Activated CD4-positive, alpha-beta T cell treated with anti-CD3 and anti-CD28 coated beads, Interleukin-2, amount 10 ng/mL, durations not matched to agents 7 days and 5 days (primary cell): Measurements from ENCODE around the gene CTDSPL. TPM values are rescaled to one million over a fixed set of nuclear protein-coding genes. Genes with fewer than 3 reads are reported as not detected.
"Not testable (repeated sequence)": the region's sequence is repeated elsewhere in the genome, so short reads cannot be mapped to it uniquely, and the experiment has no call there.

Experiments
- CTCF ChIA-PET: fragments of 350-600 bp; sonication (Branson Sonifier 250); formaldehyde crosslinking; loops from one replicate; lab custom pipeline; 2021; ENCODE audit warnings: antibody characterized with exemption; lab: Charles Lee
- POLR2A ChIA-PET: fragments of 350-600 bp; sonication (Branson Sonifier 250); formaldehyde crosslinking; loops from one replicate; lab custom pipeline; 2021; ENCODE audit warnings: antibody characterized with exemption; lab: Charles Lee
- DNase-seq: peaks from one replicate; pipeline ENCODE4 v3.0.0-alpha.2; 2020
- H3K27ac Mint-ChIP-seq: one replicate; pipeline ENCODE4 v1.8.0; 2021; ENCODE audit warnings: mild to moderate bottlenecking, moderate library complexity, mixed read lengths
- H3K27me3 Mint-ChIP-seq: one replicate; pipeline ENCODE4 v1.8.0; 2021; ENCODE audit warnings: mixed read lengths
- H3K36me3 Mint-ChIP-seq: one replicate; pipeline ENCODE4 v1.8.0; 2021; ENCODE audit warnings: low read depth, mixed read lengths
- H3K4me1 Mint-ChIP-seq: one replicate; pipeline ENCODE4 v1.8.0; 2021; ENCODE audit warnings: mixed read lengths
- H3K4me3 Mint-ChIP-seq: one replicate; pipeline ENCODE4 v1.8.0; 2021; ENCODE audit warnings: mild to moderate bottlenecking, moderate library complexity, mixed read lengths
- H3K9me3 Mint-ChIP-seq: one replicate; pipeline ENCODE4 v1.8.0; 2021; ENCODE audit warnings: mixed read lengths
- total RNA-seq, 2 experiments: library from RNA; stranded (reverse); gene quantifications; one replicate each; pipeline ENCODE4 v1.2.3, GENCODE V29; 2021

CTDSPL gene
- total RNA-seq, 2 experiments from 2014 or later, result 4.6 to 4.7 TPM

DNA sequence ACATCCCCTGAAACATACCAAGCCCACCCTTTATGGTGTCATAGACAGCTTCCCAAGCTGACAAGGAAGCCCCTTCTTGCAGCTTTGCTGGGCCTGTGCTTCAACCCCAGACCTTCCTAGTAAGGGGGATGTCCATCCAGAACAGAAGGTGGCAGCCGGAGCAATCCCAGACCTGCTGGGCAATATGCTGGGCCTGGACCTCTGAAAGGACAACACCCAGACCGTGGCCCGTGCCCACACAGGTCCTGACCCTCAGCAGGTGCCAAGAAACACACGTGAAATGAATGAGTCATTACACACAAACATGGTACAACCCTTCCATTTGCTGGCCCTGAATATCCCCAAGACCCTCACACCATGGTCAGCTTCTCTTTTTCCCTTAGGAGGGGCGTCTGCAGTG is 109.1 kb downstream of the CTDSPL start:
- no peaks in the 10 kb centered on the region for H3K9me3 Mint-ChIP-seq
- POLR2A ChIA-PET, result no interaction called here
- no peak overlapping the region for H3K27ac Mint-ChIP-seq
- H3K36me3 Mint-ChIP-seq, result no peaks in the 10 kb centered on the region
- CTCF ChIA-PET, result interaction anchor here (1.4 to 8.5 kb wide), 3 partner anchors 15 to 115 kb away, joined by 3 to 74 read pairs (median 26); no protein-coding TSS in a partner anchor
- H3K4me1 Mint-ChIP-seq, result peaks cover 6% of the 10 kb centered on the region
- no peaks in the 10 kb centered on the region for H3K27me3 Mint-ChIP-seq
- H3K4me3 Mint-ChIP-seq, result no peak overlapping the region
- DNase-seq, result no peak

DNA sequence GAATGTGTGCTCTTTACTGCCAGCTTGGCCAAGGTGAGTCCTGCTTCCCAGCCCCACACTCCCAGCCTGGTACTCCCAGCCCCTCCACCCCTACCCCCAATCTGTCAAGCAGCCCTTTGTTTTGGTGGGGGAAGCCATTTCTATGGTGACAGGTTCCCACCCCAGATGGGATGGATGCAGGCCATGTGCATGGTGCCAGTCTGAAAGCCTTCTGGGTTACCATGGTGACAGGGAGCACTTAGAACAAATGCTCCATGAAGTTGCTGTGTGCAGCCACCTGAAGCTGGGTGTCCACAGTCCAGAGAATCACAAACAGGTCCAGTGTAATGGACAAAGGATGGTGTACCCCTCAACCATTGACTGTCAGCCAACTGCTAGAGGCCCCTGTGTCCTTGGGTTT is 109.8 kb downstream of the CTDSPL start:
- Mint-ChIP-seq H3K4me3 (no peak overlapping the region), H3K4me1 (peaks cover 6% of the 10 kb centered on the region), H3K27ac (no peak overlapping the region), H3K9me3 (no peaks in the 10 kb centered on the region), H3K27me3 (no peaks in the 10 kb centered on the region), H3K36me3 (no peaks in the 10 kb centered on the region)
- POLR2A ChIA-PET, result no interaction called here
- no peak for DNase-seq
- CTCF ChIA-PET, result interaction anchor here (1.4 kb wide), 1 partner anchor 33 kb away, joined by 3 read pairs; no protein-coding TSS in a partner anchor

DNA sequence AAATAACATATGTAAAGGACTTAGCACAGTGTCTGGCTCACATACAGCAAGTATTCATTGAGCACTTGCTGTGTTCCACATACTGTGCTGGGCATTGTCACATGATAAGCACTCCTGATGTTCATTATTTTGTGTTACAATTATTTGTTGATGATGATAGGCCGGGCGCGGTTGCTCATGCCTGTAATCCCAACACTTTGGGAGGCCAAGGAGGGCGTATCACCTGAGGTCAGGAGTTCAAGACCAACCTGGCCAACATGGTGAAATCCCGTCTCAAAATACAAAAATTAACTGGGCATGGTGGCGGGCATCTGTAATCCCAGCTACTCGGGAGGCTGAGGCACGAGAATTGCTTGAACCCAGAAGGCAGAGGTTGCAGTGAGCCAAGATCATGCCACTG is 110.4 kb downstream of the CTDSPL start:
- CTCF ChIA-PET, result interaction anchor here (3.9 kb wide), 1 partner anchor 117 kb away, joined by 19 read pairs; no protein-coding TSS in a partner anchor
- H3K36me3 Mint-ChIP-seq, H3K27me3 Mint-ChIP-seq, H3K9me3 Mint-ChIP-seq, H3K4me3 Mint-ChIP-seq, H3K27ac Mint-ChIP-seq, DNase-seq, H3K4me1 Mint-ChIP-seq, POLR2A ChIA-PET: not testable (repeated sequence)

DNA sequence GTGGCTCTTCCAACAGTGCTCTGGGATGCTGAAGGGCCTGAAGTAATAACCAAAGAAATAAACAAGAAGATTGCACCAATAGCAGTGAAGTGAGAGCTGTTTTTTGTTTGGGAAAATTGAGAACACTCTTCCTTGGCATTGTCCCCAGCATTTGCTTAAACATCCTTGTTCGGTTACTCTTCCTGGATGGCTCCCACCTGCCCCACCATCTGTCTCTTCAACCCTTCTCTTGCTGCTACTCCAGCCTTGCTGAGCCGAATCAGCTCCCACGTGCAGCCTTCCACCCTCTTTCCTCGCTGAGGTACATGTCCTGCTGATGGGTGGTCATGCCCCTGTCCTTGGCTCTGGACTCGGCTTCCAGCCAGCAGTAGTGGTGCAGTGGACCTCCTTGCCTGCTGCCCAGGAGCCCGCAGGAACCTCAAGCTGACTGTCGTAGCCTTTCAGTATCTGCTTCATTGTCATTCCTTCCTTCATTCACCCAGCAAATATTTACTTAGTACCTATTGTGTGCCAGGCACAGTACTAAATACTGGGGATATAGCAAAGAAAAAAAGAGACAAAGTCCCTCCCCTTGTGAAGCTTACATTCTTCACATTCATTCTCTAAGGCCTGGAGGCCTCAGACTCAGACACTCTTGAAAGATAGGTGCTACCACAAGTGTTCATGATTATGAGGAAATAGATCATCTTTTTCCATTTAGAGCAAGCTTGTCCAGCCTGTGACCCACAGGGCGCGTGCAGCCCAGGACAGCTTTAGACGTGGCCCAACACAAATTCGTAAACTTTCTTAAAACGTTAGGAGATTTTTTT is 111.8 kb downstream of the CTDSPL start:
- no peak for DNase-seq
- CTCF ChIA-PET, result interaction anchor here (0.6 to 3.9 kb wide), 10 partner anchors 10 to 544 kb away, joined by 3 to 19 read pairs (median 4); no protein-coding TSS in a partner anchor
- H3K27me3 Mint-ChIP-seq, result no peaks in the 10 kb centered on the region

DNA sequence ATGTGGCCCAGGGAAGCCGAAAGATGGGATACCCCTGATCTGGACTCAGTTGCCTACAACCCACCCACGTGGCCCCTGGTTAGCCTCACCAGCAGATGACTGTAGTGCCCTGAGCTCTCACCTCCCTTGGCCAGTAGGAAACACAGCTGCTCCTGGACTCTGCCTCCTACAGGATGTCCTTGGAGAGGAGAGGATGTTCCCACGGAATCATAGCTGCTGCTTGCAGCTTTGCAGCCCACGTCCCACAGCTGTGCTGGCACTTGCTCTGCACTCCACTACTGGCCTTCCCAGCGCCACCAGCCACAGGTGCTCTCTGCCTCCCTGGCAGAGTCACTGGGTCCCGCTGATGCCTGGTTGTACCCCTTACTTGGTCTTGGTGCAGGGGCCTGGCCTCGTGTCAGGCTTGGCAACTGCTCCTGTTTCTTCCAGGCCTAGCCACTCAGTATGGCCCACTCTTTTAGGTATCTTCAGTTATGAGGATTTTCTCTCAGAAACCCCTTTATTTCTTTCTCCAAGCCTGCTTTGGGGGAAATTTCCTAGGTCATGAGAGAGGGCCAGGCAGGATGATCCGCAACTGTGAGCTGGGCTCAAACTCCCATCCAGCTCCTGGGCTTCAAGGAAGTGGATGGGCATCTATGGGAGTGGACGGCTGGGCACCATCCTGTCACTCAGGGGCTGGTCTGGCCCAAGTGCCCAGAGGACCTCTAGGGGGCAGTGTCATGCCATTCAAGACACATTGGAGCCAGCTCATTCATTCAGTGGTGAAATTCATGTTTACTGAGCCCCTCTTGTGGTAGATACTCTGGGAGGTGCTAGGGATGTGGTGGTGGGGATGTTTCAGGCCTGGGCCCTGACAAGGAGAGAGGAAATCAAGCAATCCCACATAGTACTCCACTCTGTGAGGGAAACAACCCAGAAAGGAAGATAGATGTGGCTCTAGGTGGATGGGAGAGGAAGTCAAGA is 112.7 kb downstream of the CTDSPL start:
- no peaks in the 10 kb centered on the region for H3K27me3 Mint-ChIP-seq
- DNase-seq, result peak; percentile 78
- no peak overlapping the region for H3K4me3 Mint-ChIP-seq
- H3K27ac Mint-ChIP-seq, result no peak overlapping the region
- H3K36me3 Mint-ChIP-seq, result no peaks in the 10 kb centered on the region
- CTCF ChIA-PET, result interaction anchor here (0.7 to 3.9 kb wide), 20 partner anchors 8 to 372 kb away, joined by 3 to 19 read pairs (median 4); partner anchors contain the start of gene XYLB
- H3K9me3 Mint-ChIP-seq, result no peaks in the 10 kb centered on the region
- peaks cover 6% of the 10 kb centered on the region for H3K4me1 Mint-ChIP-seq
- POLR2A ChIA-PET, result interaction anchor here (0.9 kb wide), 1 partner anchor 65 kb away, joined by 3 read pairs; the partner anchor contains the start of gene DLEC1

More for the DNA sequence above, 111.8 kb downstream of the CTDSPL start:
- POLR2A ChIA-PET, result no interaction called here
- H3K4me3 Mint-ChIP-seq, result no peak overlapping the region
- no peaks in the 10 kb centered on the region for H3K9me3 Mint-ChIP-seq
- H3K36me3 Mint-ChIP-seq, result no peaks in the 10 kb centered on the region
- H3K27ac Mint-ChIP-seq, result no peak overlapping the region
- H3K4me1 Mint-ChIP-seq, result peaks cover 6% of the 10 kb centered on the region

DNA sequence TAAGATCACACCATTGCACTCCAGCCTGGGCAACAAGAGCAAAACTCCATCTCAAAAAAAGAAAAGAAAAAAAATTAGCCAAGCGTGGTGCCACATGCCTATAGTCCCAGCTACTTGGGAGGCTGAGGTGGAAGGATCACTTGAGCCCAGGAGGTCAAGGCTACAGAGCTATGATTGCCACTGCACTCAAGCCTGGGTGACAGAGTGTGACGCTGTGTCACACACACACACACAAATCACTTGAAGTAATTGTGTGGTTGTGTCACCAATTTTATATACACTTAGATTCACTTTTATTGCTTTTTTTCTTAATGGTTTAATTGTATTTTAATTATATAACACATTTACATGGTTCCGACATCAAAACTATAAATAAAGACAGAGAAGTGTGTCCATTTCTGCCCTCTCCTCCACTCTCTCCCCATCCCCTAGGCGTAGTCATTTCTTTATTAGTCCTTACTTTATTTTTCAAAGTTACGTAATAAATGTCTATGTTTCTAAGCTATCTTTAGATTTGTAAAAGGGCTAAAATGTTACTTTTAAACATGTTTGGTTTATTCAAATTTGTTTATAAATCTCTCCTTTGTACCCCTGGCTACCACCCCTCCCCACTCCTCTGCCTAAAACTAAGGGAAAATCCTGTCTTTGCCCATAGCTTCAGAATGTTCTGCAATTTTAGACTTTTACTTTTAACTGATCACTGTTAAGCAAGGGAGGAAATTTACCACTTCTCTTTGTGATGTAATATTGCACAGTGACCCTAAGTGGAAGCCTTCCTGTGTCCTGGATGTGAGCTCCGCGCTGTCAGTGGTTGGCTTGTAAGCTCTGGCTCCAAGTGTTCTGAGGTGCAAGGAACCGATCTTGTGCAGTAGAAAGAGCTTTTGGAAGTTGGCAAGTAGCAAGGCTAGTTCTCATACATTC is 118.1 kb downstream of the CTDSPL start:
- Mint-ChIP-seq H3K4me1 (peaks cover 3% of the 10 kb centered on the region), H3K36me3 (no peaks in the 10 kb centered on the region), H3K4me3 (no peak overlapping the region), H3K27ac (no peak overlapping the region), H3K9me3 (no peaks in the 10 kb centered on the region), H3K27me3 (no peaks in the 10 kb centered on the region)
- ChIA-PET CTCF (interaction anchor here (0.6 to 3.1 kb wide), 7 partner anchors 10 to 125 kb away, joined by 3 to 10 read pairs (median 3); partner anchors contain the start of gene VILL), POLR2A (no interaction called here)
- no peak for DNase-seq

DNA sequence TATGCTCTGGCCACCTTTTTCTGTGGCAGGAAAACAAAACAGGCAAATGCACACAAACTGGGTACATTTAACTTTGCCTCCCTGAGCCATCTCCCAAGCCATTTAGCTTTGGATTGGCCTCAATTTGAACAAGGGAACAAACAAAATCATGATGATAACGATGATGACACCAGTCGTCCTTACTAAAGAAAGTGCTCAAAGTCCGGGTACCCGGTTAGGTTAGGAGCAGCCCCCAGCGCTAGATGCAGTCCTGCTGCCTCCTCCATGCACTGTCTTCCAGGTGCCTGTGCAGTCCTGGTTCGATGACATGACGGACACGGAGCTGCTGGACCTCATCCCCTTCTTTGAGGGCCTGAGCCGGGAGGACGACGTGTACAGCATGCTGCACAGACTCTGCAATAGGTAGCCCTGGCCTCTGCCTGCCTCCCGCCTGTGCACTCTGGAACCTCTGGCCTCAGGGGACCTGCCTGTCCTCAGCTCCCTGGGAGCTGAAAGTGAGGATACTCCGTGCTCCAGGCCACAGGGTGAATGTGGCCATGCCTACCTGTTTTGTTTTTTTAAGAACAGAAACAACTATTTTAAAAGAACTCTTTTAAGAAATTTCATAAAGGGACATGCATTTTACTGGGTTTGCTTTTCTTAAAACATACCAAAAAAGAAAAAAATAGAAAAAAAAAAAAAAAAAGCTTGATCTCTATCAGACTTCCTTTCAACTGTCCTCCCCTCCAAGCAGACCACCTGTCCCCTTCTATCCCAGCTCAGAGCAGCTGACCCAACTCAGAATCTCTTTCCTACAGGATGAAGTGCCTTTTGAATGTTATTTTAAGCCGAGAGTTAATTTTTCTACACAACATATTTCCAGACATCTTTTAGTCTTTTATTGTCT is 119.0 kb downstream of the CTDSPL start:
- CTCF ChIA-PET, result interaction anchor here (0.6 to 3.1 kb wide), 7 partner anchors 10 to 126 kb away, joined by 3 to 10 read pairs (median 3); partner anchors contain the start of gene VILL
- no peak for DNase-seq
- no peak overlapping the region for H3K4me3 Mint-ChIP-seq
- no peaks in the 10 kb centered on the region for H3K27me3 Mint-ChIP-seq
- no peaks in the 10 kb centered on the region for H3K4me1 Mint-ChIP-seq
- no peak overlapping the region for H3K27ac Mint-ChIP-seq
- H3K9me3 Mint-ChIP-seq, result no peaks in the 10 kb centered on the region
- POLR2A ChIA-PET, result no interaction called here
- no peaks in the 10 kb centered on the region for H3K36me3 Mint-ChIP-seq

DNA sequence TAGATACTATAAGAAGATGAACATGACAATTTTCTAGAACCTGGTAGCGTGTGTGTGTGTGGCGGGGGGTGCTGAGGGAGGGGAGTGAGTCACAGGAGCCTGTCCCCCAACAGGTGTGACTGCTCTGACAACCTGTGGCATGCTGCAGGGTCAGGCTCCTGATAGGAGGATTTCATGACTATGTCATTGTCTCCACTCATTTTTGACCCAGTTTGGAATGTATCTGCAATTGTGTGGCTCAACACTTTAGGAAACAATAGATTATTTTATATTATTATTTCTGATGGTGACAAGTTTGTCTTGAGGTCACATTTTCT is 119.6 kb downstream of the CTDSPL start:
- H3K27me3 Mint-ChIP-seq, result no peaks in the 10 kb centered on the region
- H3K4me1 Mint-ChIP-seq, result no peaks in the 10 kb centered on the region
- no peak overlapping the region for H3K27ac Mint-ChIP-seq
- CTCF ChIA-PET, result interaction anchor here (1.2 to 3.1 kb wide), 4 partner anchors 14 to 127 kb away, joined by 4 to 10 read pairs (median 6); no protein-coding TSS in a partner anchor
- no peaks in the 10 kb centered on the region for H3K9me3 Mint-ChIP-seq
- DNase-seq, result no peak
- POLR2A ChIA-PET, result no interaction called here
- H3K36me3 Mint-ChIP-seq, result no peaks in the 10 kb centered on the region
- H3K4me3 Mint-ChIP-seq, result no peak overlapping the region

DNA sequence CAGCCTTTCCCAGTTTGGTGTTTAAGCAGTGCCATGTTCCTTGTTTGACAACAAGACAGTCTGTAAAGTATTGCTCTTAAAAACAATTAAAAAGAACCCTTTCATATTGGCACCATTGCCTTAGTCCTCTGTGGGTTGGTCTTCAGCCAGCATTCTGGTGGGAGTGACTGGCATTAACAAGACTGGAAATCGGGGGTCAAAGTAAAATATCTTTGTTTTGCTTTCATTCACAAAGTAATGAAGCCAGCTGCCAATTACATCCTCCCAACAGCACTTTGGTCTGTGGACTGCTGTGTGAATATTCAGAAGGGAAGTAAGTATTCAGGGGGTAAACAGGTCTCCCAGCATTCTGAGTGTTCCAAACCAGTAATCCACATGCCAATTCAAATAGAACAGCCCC is 120.7 kb downstream of the CTDSPL start:
- ChIA-PET POLR2A (no interaction called here), CTCF (interaction anchor here (1.2 to 3.1 kb wide), 3 partner anchors 8 to 15 kb away, joined by 6 to 10 read pairs (median 7); no protein-coding TSS in a partner anchor)
- Mint-ChIP-seq H3K27ac (no peak overlapping the region), H3K27me3 (no peaks in the 10 kb centered on the region), H3K36me3 (no peaks in the 10 kb centered on the region), H3K4me1 (no peaks in the 10 kb centered on the region), H3K4me3 (no peak overlapping the region), H3K9me3 (no peaks in the 10 kb centered on the region)
- no peak for DNase-seq

DNA sequence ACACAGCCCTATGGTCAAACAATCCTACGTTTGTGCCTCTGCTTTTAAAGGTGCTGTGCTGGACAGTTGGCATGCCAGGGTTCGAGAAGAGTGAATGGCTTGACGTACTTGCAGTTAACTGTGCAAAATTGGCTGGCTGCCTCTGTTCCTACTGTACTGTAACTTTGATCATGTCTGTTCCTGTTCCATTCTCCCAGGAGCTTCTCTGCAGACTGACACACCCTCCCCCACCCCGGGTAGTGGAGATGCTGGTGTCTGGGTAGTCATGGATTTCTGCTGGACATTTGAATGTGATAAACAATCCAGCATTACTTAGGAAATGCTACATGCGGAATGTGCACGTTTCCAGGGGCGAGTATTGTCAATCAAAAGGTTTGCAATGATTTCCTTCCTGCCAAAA is 122.4 kb downstream of the CTDSPL start:
- Mint-ChIP-seq H3K9me3 (no peaks in the 10 kb centered on the region), H3K4me3 (no peak overlapping the region), H3K4me1 (peaks cover 5% of the 10 kb centered on the region), H3K27ac (no peak overlapping the region), H3K27me3 (no peaks in the 10 kb centered on the region), H3K36me3 (no peaks in the 10 kb centered on the region)
- ChIA-PET POLR2A (no interaction called here), CTCF (interaction anchor here (1.1 to 2.2 kb wide), 2 partner anchors 10 to 13 kb away, joined by 4 to 7 read pairs; no protein-coding TSS in a partner anchor)
- no peak for DNase-seq

DNA sequence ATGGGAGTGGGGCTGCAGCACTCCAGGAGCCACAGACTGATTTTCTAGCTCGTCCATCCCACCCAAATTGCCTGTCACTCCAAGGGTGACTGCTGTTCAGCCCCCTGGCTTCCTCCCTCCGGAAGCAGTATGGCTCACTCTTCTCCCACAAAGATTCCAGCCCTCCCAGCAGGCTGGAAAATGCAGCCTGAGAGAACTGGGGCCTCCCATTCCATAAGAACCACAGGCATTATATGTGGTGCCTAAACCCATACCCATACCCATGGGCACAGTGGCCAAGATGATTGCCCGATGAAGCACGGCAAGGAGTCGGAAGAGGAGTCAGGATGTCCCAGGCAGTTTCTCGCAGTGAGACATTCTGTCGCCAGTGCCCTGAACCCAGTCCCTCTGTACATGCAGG is 122.9 kb downstream of the CTDSPL start:
- DNase-seq, result no peak
- no peaks in the 10 kb centered on the region for H3K27me3 Mint-ChIP-seq
- ChIA-PET POLR2A (no interaction called here), CTCF (interaction anchor here (1.1 to 2.6 kb wide), 2 partner anchors 12 kb away, joined by 4 to 8 read pairs; no protein-coding TSS in a partner anchor)
- H3K4me1 Mint-ChIP-seq, result peaks cover 5% of the 10 kb centered on the region
- H3K9me3 Mint-ChIP-seq, result no peaks in the 10 kb centered on the region
- H3K27ac Mint-ChIP-seq, result no peak overlapping the region
- H3K4me3 Mint-ChIP-seq, result no peak overlapping the region
- H3K36me3 Mint-ChIP-seq, result no peaks in the 10 kb centered on the region
